ENCODE measurements around the gene SOD1.

The SOD1 gene

DNA sequence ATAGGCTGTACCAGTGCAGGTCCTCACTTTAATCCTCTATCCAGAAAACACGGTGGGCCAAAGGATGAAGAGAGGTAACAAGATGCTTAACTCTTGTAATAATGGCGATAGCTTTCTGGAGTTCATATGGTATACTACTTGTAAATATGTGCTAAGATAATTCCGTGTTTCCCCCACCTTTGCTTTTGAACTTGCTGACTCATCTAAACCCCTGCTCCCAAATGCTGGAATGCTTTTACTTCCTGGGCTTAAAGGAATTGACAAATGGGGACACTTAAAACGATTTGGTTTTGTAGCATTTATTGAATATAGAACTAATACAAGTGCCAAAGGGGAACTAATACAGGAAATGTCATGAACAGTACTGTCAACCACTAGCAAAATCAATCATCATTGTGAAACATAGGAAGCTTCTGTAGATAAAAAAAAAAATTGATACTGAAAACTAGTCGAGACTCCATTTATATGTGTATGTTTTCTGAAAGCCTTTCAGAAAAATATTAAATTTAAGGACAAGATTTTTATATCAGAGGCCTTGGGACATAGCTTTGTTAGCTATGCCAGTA, 7.0 kb downstream of the SOD1 start:
- Histone ChIP-seq H3K4me3 (ENCODE audit: low read depth, low read length, poor library complexity, severe bottlenecking) (no peak overlapping the region), H3K27me3 (ENCODE audit: insufficient read depth, low read length) (no peaks in the 10 kb centered on the region), H3K27ac (ENCODE audit: low read depth, low read length, poor library complexity, severe bottlenecking) (peak overlapping the region; percentile 9), H3K4me2 (ENCODE audit: low read length) (no peak overlapping the region), H3K9me3 (ENCODE audit: low read length) (no peaks in the 10 kb centered on the region), H3K36me3 (ENCODE audit: insufficient read depth, low read length) (peaks cover 95% of the 10 kb centered on the region), H3F3A (ENCODE audit: insufficient read depth, low read length) (peaks cover 6% of the 10 kb centered on the region; the same call in 1 of the 2 replicates), H3K4me1 (ENCODE audit: insufficient read depth, low read length, severe bottlenecking) (peaks cover 46% of the 10 kb centered on the region), H3K79me2 (ENCODE audit: insufficient read depth, low read length) (peaks cover 30% of the 10 kb centered on the region), H3K9me2 (ENCODE audit: low read depth, low read length) (no peaks in the 10 kb centered on the region), H4K20me1 (ENCODE audit: insufficient read depth, low read length) (no peaks in the 10 kb centered on the region), H2AFZ (ENCODE audit: low read length) (no peak overlapping the region), H3K9ac (ENCODE audit: low read length) (no peak overlapping the region)
- TF ChIP-seq EZH2 (IDR thresholded peaks at IDR 0.05; ENCODE audit: borderline replicate concordance, low read length): no peak
- no peak for TF ChIP-seq CTCF (IDR thresholded peaks at IDR 0.05; ENCODE audit: low read length)

DNA sequence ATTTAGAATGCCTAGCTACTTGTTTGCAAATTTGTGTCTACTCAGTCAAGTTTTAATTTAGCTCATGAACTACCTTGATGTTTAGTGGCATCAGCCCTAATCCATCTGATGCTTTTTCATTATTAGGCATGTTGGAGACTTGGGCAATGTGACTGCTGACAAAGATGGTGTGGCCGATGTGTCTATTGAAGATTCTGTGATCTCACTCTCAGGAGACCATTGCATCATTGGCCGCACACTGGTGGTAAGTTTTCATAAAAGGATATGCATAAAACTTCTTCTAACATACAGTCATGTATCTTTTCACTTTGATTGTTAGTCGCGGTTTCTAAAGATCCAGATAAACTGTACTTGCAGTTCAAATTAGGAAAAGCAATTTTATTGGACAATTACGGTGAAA, 7.6 kb downstream of the SOD1 start:
- Histone ChIP-seq H3K4me3 (ENCODE audit: low read depth, low read length, poor library complexity, severe bottlenecking) (no peak overlapping the region), H3K36me3 (ENCODE audit: insufficient read depth, low read length) (peaks cover 95% of the 10 kb centered on the region), H3K9me2 (ENCODE audit: low read depth, low read length) (no peaks in the 10 kb centered on the region), H2AFZ (ENCODE audit: low read length) (no peak overlapping the region), H3K9ac (ENCODE audit: low read length) (no peak overlapping the region), H4K20me1 (ENCODE audit: insufficient read depth, low read length) (no peaks in the 10 kb centered on the region), H3K27me3 (ENCODE audit: insufficient read depth, low read length) (no peaks in the 10 kb centered on the region), H3K9me3 (ENCODE audit: low read length) (no peaks in the 10 kb centered on the region), H3F3A (ENCODE audit: insufficient read depth, low read length) (peaks cover 6% of the 10 kb centered on the region; the same call in 1 of the 2 replicates), H3K27ac (ENCODE audit: low read depth, low read length, poor library complexity, severe bottlenecking) (no peak overlapping the region), H3K4me1 (ENCODE audit: insufficient read depth, low read length, severe bottlenecking) (peaks cover 42% of the 10 kb centered on the region), H3K4me2 (ENCODE audit: low read length) (no peak overlapping the region), H3K79me2 (ENCODE audit: insufficient read depth, low read length) (peaks cover 24% of the 10 kb centered on the region)
- TF ChIP-seq CTCF (IDR thresholded peaks at IDR 0.05; ENCODE audit: low read length) (no peak), EZH2 (IDR thresholded peaks at IDR 0.05; ENCODE audit: borderline replicate concordance, low read length) (no peak)

DNA sequence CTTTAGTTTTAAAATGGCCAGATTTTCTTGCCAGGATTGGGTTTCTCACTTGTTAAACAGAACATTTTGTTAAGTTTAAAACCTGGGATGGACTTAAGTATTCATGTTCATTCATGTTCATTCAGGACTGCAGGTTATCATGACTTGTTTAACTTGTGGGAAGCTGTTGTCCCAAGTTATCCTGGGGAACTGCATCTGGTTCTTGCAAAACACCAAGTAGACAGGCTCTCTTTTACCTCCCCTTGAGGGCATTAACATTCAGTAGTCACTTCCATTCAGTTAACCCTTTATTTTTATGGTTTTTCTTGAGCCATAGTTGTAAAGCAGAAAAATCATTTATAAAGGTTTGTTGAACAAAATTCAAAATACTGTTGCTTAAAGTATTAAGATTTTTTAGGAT, 8.1 kb downstream of the SOD1 start:
- Histone ChIP-seq H3K36me3 (ENCODE audit: insufficient read depth, low read length) (peaks cover 94% of the 10 kb centered on the region), H2AFZ (ENCODE audit: low read length) (no peak overlapping the region), H4K20me1 (ENCODE audit: insufficient read depth, low read length) (no peaks in the 10 kb centered on the region), H3K9ac (ENCODE audit: low read length) (no peak overlapping the region), H3K79me2 (ENCODE audit: insufficient read depth, low read length) (peaks cover 20% of the 10 kb centered on the region), H3K27me3 (ENCODE audit: insufficient read depth, low read length) (no peaks in the 10 kb centered on the region), H3F3A (ENCODE audit: insufficient read depth, low read length) (peaks cover 6% of the 10 kb centered on the region; the same call in 1 of the 2 replicates), H3K4me1 (ENCODE audit: insufficient read depth, low read length, severe bottlenecking) (peaks cover 37% of the 10 kb centered on the region), H3K27ac (ENCODE audit: low read depth, low read length, poor library complexity, severe bottlenecking) (no peak overlapping the region), H3K9me2 (ENCODE audit: low read depth, low read length) (no peaks in the 10 kb centered on the region), H3K9me3 (ENCODE audit: low read length) (no peaks in the 10 kb centered on the region), H3K4me3 (ENCODE audit: low read depth, low read length, poor library complexity, severe bottlenecking) (no peak overlapping the region), H3K4me2 (ENCODE audit: low read length) (no peak overlapping the region)
- no peak for TF ChIP-seq CTCF (IDR thresholded peaks at IDR 0.05; ENCODE audit: low read length)
- TF ChIP-seq EZH2 (IDR thresholded peaks at IDR 0.05; ENCODE audit: borderline replicate concordance, low read length): no peak

Measured in OCI-LY1 (cell line).